Endometrium (tissue), 2 donors: ENCODE results near the gene DERL2.
"Not testable (repeated sequence)": the region's sequence is repeated elsewhere in the genome, so short reads cannot be mapped to it uniquely, and the experiment has no call there.

Source experiments
- FAIRE-seq: peaks from 2 replicates; lab custom pipeline; 2012; peaks lifted over from hg19 to GRCh38; lab: Jason Lieb, UNC
- donor health status: control.
- donor health status: control.

Gene DERL2

GRCh38 chr17:5437721-5438317 lies 48.2 kb downstream of the DERL2 start:
- FAIRE-seq, result no peak

GRCh38 chr17:5435781-5436315 lies 50.1 kb downstream of the DERL2 start:
- not testable (repeated sequence) for FAIRE-seq

DNA sequence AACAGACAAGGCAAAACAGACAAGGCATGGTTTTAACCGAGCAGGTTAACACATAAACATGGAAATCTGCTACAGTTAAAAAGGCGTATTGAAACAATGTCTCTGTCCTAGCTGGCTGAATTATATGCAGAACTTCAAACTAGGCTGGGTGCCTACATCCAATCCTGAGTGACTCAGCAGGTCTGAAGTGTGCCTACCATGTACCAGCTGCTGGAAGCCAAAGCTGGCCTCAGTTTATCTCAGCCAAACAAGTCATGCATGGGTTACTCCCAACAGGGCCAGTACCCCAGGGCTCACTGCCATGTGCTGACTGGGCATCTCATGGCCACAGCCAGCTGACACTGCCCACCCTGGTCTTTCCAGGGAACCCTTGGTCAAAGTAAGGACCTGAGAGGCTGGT lies 51.0 kb downstream of the DERL2 start:
- no peak for FAIRE-seq

GRCh38 chr17:5431949-5432556 lies 53.9 kb downstream of the DERL2 start:
- FAIRE-seq, result no peak

- FAIRE-seq, result not testable (repeated sequence)
Observed at GRCh38 chr17:5431234-5431633, 54.7 kb downstream of the DERL2 start.

DNA sequence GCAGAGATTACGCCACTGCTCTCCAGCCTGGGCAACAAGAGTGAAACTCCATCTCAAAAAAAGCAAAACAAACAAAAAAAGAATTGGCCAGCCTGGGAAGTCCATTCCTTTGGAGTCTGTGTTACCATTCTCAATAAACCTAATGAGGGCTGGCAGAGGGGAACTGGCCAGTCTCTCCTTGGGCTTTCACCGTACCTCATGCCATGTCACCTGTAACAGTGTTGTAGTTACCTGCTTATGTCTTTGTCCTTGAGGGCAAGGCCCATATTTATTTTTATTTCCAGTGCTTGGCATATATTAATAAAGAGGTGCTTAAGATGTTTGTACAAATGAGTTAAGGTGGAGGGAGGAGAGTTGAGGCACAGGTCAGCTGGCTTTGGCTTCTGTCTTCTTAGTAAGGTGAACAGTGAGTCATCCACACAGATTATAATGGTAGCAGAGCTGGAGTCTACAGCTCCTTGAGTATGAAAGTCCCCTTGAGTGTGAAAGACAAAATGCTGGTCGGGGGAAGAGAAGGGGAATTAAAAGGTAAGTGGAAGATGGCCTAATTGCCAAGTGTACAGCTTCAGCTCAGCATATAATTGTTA lies 55.5 kb downstream of the DERL2 start:
- no peak for FAIRE-seq

- FAIRE-seq, result no peak
Observed at GRCh38 chr17:5429191-5429887, 56.6 kb downstream of the DERL2 start.

GRCh38 chr17:5425826-5426225 lies 60.2 kb downstream of the DERL2 start:
- FAIRE-seq, result no peak

DNA sequence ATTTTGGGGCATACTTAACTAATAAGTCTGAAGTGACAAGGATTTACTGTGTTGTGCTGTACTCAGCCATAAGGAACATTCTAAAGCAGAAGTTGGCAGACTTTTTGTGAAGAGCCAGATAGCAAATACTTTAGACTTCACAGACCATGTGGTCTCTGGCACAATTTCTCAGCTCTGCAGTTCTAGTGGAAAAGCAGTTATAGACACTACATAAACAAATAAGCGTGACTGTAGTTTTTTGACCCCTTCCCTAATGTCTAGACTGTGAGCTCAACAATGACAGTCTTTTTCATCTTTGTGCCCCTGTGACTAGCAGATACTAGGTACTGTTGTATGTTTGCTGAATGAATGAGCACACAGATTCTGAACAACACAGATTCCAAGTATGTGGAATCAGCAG lies 61.1 kb downstream of the DERL2 start:
- FAIRE-seq, result no peak

DNA sequence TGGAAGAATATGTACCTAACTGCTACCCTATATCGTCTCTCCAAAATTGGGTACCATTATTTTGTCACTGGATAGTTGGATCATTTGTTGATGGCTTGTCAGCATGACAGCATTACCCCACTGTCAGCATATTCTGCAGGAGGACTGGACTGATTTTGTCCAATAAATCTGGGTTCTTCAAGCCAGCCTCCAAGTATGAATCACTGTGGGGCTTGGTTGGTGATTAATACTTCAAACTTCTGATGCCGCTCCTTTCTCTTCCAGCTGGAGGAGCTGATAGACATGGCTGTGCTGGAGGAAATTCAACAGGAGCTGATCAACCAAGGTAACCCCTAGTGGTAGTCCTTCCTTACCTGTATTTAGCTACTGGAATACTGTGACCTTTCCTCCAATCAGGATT lies 63.5 kb downstream of the DERL2 start:
- no peak for FAIRE-seq
